HepG2 (cell line): Measurements from ENCODE around the gene VAMP2. TPM values are rescaled to one million over a fixed set of nuclear protein-coding genes. Genes with fewer than 3 reads are reported as not detected.

ENCODE experiments used
- BCL3 ChIP-seq: sonication (generic); formaldehyde crosslinking; IDR thresholded peaks from 2 replicates; pipeline ENCODE4 v1.5.1; 2020; ENCODE audit warnings: mild to moderate bottlenecking, missing genetic modification reagents, moderate library complexity
- CAMTA2 ChIP-seq: sonication (generic); formaldehyde crosslinking; IDR thresholded peaks from 2 replicates; pipeline ENCODE4 v1.4.0; 2020; ENCODE audit warnings: mild to moderate bottlenecking, missing genetic modification reagents, borderline replicate concordance
- E2F2 ChIP-seq: sonication (generic); formaldehyde crosslinking; IDR thresholded peaks from 2 replicates; pipeline ENCODE4 v1.4.0; 2020; ENCODE audit warnings: missing genetic modification reagents, borderline replicate concordance
- KMT2B ChIP-seq: IDR thresholded peaks from 2 replicates; pipeline ENCODE4 v1.6.1; 2016; ENCODE audit warnings: missing genetic modification reagents, missing compliant biosample characterization
- MNT ChIP-seq: fragments of 450-650 bp; IDR thresholded peaks from 2 replicates; pipeline ENCODE4 v1.6.1; 2016
- SIN3A ChIP-seq: IDR thresholded peaks from 2 replicates; pipeline ENCODE4 v1.6.1; 2011; ENCODE audit warnings: low read depth, mild to moderate bottlenecking, control low read depth, low read length, borderline replicate concordance
- ZNF232 ChIP-seq: sonication (generic); formaldehyde crosslinking; IDR thresholded peaks from 2 replicates; pipeline ENCODE4 v1.4.0; 2020; ENCODE audit warnings: missing genetic modification reagents, borderline replicate concordance
- ZNF646 ChIP-seq: sonication (generic); formaldehyde crosslinking; IDR thresholded peaks from 2 replicates; pipeline ENCODE4 v1.9.0; 2021; ENCODE audit warnings: mild to moderate bottlenecking, missing genetic modification reagents
- ZSCAN30 ChIP-seq: sonication (generic); formaldehyde crosslinking; IDR thresholded peaks from 2 replicates; pipeline ENCODE4 v1.5.0; 2020; ENCODE audit warnings: mild to moderate bottlenecking, missing genetic modification reagents
- polyA plus RNA-seq, 8 experiments: library from polyadenylated mRNA; depleted of rRNA in 3 of 8; stranded (reverse) in 7 of 8; unstranded in 1 of 8; fragments of >200 nt; fragmentation: Illumina TruSeq in 4 of 8; extraction: Trizol in 4 of 8; gene quantifications; 2 replicates each; pipeline versions ENCODE4 v1.2.1 to v1.2.3, GENCODE V29; 2011 to 2016; ENCODE audit warnings: low read depth in 4 of 8, missing spikeins in 1 of 8, mixed read lengths in 1 of 8; ENCODE audit not compliant: insufficient read depth in 1 of 8
- total RNA-seq, 5 experiments: library from RNA; depleted of rRNA; stranded (reverse); fragments of >200 nt; fragmentation: Illumina TruSeq; extraction: Trizol; gene quantifications; 2 replicates each; pipeline ENCODE4 v1.2.3, GENCODE V29; 2016; ENCODE audit warnings: low read depth in 1 of 5
- TF ChIP-seq, protein P1 (sequence below): sonication (generic); formaldehyde crosslinking; IDR thresholded peaks from 2 replicates; pipeline ENCODE4 v1.8.0; 2022; ENCODE audit warnings: low read depth, missing genetic modification reagents
- TF ChIP-seq, protein P2 (sequence below): sonication (generic); formaldehyde crosslinking; IDR thresholded peaks from 2 replicates; pipeline ENCODE4 v1.9.0; 2021; ENCODE audit warnings: missing genetic modification reagents, borderline replicate concordance

Gene VAMP2
- total and polyA plus RNA-seq, 2 of the 13 experiments (the other 11 are each of a cell fraction or from before 2014, with no cell fraction given) = 3.9 to 17.2 TPM

- TF ChIP-seq ZNF646 (CRISPR knock-in tag) (no peak), E2F2 (no peak), ZSCAN30 (CRISPR knock-in tag) (no peak), ZNF232 (CRISPR knock-in tag) (peak; percentile 37; the same call in 1 of the 2 replicates), SIN3A (peak; percentile 49; the same call in 1 of the 2 replicates), BCL3 (CRISPR knock-in tag) (peak; percentile 25; the same call in 1 of the 2 replicates), KMT2B (CRISPR knock-in tag) (no peak), CAMTA2 (CRISPR knock-in tag) (no peak), MNT (no peak)
- TF ChIP-seq, protein P1, sequence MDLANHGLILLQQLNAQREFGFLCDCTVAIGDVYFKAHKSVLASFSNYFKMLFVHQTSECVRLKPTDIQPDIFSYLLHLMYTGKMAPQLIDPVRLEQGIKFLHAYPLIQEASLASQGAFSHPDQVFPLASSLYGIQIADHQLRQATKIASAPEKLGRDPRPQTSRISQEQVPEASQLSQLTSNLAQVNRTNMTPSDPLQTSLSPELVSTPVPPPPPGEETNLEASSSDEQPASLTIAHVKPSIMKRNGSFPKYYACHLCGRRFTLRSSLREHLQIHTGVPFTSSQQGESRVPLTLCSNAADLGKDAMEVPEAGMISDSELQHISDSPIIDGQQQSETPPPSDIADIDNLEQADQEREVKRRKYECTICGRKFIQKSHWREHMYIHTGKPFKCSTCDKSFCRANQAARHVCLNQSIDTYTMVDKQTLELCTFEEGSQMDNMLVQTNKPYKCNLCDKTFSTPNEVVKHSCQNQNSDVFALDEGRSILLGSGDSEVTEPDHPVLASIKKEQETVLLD (CRISPR knock-in tag) = no peak
- TF ChIP-seq, protein P2, sequence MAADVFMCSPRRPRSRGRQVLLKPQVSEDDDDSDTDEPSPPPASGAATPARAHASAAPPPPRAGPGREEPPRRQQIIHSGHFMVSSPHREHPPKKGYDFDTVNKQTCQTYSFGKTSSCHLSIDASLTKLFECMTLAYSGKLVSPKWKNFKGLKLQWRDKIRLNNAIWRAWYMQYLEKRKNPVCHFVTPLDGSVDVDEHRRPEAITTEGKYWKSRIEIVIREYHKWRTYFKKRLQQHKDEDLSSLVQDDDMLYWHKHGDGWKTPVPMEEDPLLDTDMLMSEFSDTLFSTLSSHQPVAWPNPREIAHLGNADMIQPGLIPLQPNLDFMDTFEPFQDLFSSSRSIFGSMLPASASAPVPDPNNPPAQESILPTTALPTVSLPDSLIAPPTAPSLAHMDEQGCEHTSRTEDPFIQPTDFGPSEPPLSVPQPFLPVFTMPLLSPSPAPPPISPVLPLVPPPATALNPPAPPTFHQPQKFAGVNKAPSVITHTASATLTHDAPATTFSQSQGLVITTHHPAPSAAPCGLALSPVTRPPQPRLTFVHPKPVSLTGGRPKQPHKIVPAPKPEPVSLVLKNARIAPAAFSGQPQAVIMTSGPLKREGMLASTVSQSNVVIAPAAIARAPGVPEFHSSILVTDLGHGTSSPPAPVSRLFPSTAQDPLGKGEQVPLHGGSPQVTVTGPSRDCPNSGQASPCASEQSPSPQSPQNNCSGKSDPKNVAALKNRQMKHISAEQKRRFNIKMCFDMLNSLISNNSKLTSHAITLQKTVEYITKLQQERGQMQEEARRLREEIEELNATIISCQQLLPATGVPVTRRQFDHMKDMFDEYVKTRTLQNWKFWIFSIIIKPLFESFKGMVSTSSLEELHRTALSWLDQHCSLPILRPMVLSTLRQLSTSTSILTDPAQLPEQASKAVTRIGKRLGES = 0 out of 2 replicates have a peak, but pooled peaks have one; percentile 42
These were observed 43.8 kb downstream of the VAMP2 start (continued) for GRCh38 chr17:8118769-8119580.
